Adrenal gland (tissue), 12 donors: Measurements from ENCODE around the gene GP1BA. TPM values are rescaled to one million over a fixed set of nuclear protein-coding genes. Genes with fewer than 3 reads are reported as not detected.

Experiments
- DNase-seq, 7 donors: peaks; one replicate each; pipeline ENCODE4 v3.0.0-alpha.2; 2019 to 2020
- H3K27ac ChIP-seq, 5 donors: fragments of 200-600 bp; sonication (generic) in 4 of 5; 1 replicate in 3 of 5; 2 replicates in 2 of 5; pipeline versions ENCODE4 v1.5.1 to v1.8.0; 2016 to 2020; ENCODE audit warnings: mild to moderate bottlenecking in 1 of 5
- H3K27me3 ChIP-seq: fragments of 200-600 bp; 2 replicates; pipeline ENCODE4 v1.8.0; 2021
- H3K36me3 ChIP-seq, 2 donors: fragments of 200-600 bp; replicated peaks in 1 of 2; 1 replicate in 1 of 2; 2 replicates in 1 of 2; pipeline versions ENCODE4 v1.5.1 to v1.8.0; 2018 to 2022
- H3K4me1 ChIP-seq, 2 donors: fragments of 200-600 bp; replicated peaks in 1 of 2; 1 replicate in 1 of 2; 2 replicates in 1 of 2; pipeline versions ENCODE4 v1.5.1 to v1.8.0; 2018 to 2021
- H3K4me3 ChIP-seq, 4 donors: fragments of 200-600 bp; sonication (generic) in 3 of 4; one replicate each; pipeline ENCODE4 v1.5.1; 2016 to 2018
- H3K9me3 ChIP-seq, 3 donors: fragments of 200-600 bp; sonication (generic) in 1 of 3; replicated peaks in 1 of 3; 1 replicate in 2 of 3; 2 replicates in 1 of 3; pipeline versions ENCODE4 v1.5.1 to v1.8.0; 2016 to 2021
- POLR2A ChIP-seq, 2 donors: fragments of 450-650 bp; IDR thresholded peaks; one replicate each; pipeline ENCODE4 v1.6.1; 2017; ENCODE audit warnings: antibody characterized with exemption in 2 of 2, mild to moderate bottlenecking in 2 of 2, moderate library complexity in 1 of 2
- WGBS, 4 donors: extraction: QIAGEN DNeasy Blood & Tissue Kit in 2 of 4; methylation state at CpG; one replicate each; pipeline versions ENCODE4 v1.1.5 to v1.1.7; 2013 to 2017; 5-methylcytosine and 5-hydroxymethylcytosine counted together
- intact Hi-C, 2 donors: fragments of 100-400 bp; cut with DNase I; formaldehyde crosslinking; loops; one replicate each; pipeline versions ENCODE4 v1.14.1 to v1.15.0; 2022 to 2023
- polyA plus RNA-seq, 3 donors: library from polyadenylated mRNA; stranded (reverse); fragments of 200-250 nt in 2 of 3; fragments of 350-450 nt in 1 of 3; fragmentation: Illumina TruSeq in 1 of 3; extraction: RNeasy Lipid Tissue Mini Kit (QIAGEN cat#74804) in 1 of 3; gene quantifications; one replicate each; pipeline ENCODE4 v1.2.3, GENCODE V29; 2013 to 2014
- total RNA-seq, 9 donors: library from RNA; depleted of rRNA in 4 of 9; stranded (reverse); fragments of >200 nt in 4 of 9; fragments of 120-200 nt in 1 of 9; fragmentation: NEBNext Ultra II Directional in 1 of 9; extraction: Animal tissue kit (Norgen Biotek cat#: 25700) in 1 of 9; gene quantifications; one replicate each; pipeline versions ENCODE4 v1.1.0 to v1.2.4, GENCODE V29; 2013 to 2023
- TF ChIP-seq, protein P1 (sequence below), 6 experiments: fragments of 450-650 bp in 4 of 6; fragments of 200-600 bp in 2 of 6; sonication (generic) in 1 of 6; IDR thresholded peaks; 1 replicate in 5 of 6; 2 replicates in 1 of 6; pipeline versions ENCODE4 v1.5.1 to v1.8.0; 2016 to 2021; ENCODE audit warnings: antibody characterized with exemption in 6 of 6, mild to moderate bottlenecking in 2 of 6, moderate library complexity in 1 of 6
- donor health status: healthy with polysubstance abuse.
- donor health status: Bipolar disorder and iron deficiency.
- donor health status: DM: yes; HTN: yes; CAD: no.
- donor health status: DM: no; HTN: no; CAD: no.
- donor health status: DM: no; HTN: no; CAD: no.
- donor health status: DM: yes; HTN: yes; CAD: no.

The GP1BA gene
- total and polyA plus RNA-seq, 12 donors, result 0.08 to 0.17 TPM; not detected in 10

DNA sequence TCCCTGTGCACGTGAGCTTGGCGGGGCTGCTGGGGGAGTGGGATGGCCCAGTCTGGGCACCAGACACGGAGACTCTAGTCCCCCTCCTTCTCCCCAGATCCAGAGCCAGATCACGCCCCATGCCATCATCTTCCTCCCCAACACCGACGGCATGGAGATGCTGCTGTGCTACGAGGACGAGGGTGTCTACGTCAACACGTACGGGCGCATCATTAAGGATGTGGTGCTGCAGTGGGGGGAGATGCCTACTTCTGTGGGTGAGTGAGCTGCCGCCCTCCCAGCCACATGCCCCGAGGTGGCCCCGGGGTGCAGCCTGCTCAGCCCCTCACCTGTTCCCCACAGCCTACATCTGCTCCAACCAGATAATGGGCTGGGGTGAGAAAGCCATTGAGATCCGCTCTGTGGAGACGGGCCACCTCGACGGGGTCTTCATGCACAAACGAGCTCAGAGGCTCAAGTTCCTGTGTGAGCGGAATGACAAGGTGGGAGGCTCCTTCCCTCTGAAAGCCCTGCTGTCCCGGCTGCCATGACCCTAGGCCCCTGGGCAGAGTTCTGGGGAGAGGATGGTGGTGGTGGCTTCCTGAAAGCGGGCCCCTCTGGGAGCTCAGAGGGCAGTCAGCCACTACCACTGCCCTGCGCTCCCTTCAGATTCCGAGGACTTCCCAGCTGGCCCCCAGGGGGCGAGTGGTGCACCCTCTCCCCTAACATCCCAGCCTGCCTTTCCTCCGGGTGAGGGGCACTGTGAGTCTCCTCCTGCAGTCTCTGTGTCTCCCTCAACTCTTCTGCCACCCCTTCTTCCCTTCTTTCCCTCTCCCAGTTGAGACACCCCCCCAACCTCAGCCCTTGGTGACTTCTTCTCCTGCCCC, 35.5 kb upstream of the GP1BA start:
- intact Hi-C loops, result no loop called here
- Histone ChIP-seq H3K4me1 (peaks cover 0 to 9% of the 10 kb centered on the region in 2 donors), H3K9me3 (no peaks in the 10 kb centered on the region), H3K36me3 (peaks cover 0 to 54% of the 10 kb centered on the region in 2 donors), H3K27me3 (no peaks in the 10 kb centered on the region), H3K27ac (no peak overlapping the region), H3K4me3 (no peak overlapping the region)
- DNase-seq, result no peak
- WGBS, 4 donors, result 92 to 95% (median 93%) methylated on average over 13 to 27 of the region's 27 CpGs
- TF ChIP-seq POLR2A (IDR thresholded peaks at IDR 0.05), result no peak
- TF ChIP-seq, protein P1, sequence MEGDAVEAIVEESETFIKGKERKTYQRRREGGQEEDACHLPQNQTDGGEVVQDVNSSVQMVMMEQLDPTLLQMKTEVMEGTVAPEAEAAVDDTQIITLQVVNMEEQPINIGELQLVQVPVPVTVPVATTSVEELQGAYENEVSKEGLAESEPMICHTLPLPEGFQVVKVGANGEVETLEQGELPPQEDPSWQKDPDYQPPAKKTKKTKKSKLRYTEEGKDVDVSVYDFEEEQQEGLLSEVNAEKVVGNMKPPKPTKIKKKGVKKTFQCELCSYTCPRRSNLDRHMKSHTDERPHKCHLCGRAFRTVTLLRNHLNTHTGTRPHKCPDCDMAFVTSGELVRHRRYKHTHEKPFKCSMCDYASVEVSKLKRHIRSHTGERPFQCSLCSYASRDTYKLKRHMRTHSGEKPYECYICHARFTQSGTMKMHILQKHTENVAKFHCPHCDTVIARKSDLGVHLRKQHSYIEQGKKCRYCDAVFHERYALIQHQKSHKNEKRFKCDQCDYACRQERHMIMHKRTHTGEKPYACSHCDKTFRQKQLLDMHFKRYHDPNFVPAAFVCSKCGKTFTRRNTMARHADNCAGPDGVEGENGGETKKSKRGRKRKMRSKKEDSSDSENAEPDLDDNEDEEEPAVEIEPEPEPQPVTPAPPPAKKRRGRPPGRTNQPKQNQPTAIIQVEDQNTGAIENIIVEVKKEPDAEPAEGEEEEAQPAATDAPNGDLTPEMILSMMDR (IDR thresholded peaks at IDR 0.05), result no peak

DNA sequence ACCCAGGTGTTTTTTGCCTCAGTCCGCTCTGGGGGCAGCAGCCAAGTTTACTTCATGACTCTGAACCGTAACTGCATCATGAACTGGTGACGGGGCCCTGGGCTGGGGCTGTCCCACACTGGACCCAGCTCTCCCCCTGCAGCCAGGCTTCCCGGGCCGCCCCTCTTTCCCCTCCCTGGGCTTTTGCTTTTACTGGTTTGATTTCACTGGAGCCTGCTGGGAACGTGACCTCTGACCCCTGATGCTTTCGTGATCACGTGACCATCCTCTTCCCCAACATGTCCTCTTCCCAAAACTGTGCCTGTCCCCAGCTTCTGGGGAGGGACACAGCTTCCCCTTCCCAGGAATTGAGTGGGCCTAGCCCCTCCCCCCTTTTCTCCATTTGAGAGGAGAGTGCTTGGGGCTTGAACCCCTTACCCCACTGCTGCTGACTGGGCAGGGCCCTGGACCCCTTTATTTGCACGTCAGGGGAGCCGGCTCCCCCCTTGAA, 34.8 kb upstream of the GP1BA start:
- TF ChIP-seq, protein P1 (IDR thresholded peaks at IDR 0.05), result no peak
- no peak for TF ChIP-seq POLR2A (IDR thresholded peaks at IDR 0.05)
- no peaks in the 10 kb centered on the region for H3K27me3 ChIP-seq
- intact Hi-C loops, result no loop called here

DNA sequence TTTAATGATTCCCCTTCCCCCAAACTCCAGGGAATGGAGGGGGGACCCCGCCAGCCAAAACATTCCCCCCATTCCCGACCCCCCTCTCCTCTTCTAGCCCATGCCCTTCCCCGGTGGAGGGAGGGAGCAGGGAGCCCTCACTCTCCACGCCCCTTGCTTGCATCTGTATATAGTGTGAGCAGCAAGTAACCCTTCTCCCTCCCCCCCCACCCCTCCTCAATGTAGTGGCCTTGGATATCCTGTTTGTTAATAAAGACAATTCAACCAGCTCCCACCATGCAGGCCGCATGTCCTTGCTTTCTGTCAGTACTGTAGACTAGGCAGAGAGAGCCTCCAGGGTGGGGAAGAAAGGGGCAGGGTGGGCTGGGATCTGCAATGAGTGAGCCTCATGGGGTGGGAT, 34.3 kb upstream of the GP1BA start:
- Histone ChIP-seq H3K36me3 (peaks cover 0 to 42% of the 10 kb centered on the region in 2 donors), H3K4me3 (no peak overlapping the region), H3K27ac (no peak overlapping the region), H3K27me3 (no peaks in the 10 kb centered on the region), H3K9me3 (no peaks in the 10 kb centered on the region), H3K4me1 (peaks cover 0 to 9% of the 10 kb centered on the region in 2 donors)
- 82 to 97% (median 91%) methylated on average over 4 to 5 of the region's 5 CpGs for WGBS, 4 donors
- TF ChIP-seq, protein P1 (IDR thresholded peaks at IDR 0.05), result no peak
- intact Hi-C loops, result no loop called here
- DNase-seq, result no peak

More for the DNA sequence above, 34.8 kb upstream of the GP1BA start:
- Histone ChIP-seq H3K36me3 (peaks cover 0 to 47% of the 10 kb centered on the region in 2 donors), H3K9me3 (no peaks in the 10 kb centered on the region), H3K4me3 (no peak overlapping the region), H3K4me1 (peaks cover 0 to 9% of the 10 kb centered on the region in 2 donors), H3K27ac (no peak overlapping the region)
- no peak for DNase-seq
- 79 to 85% (median 80%) methylated on average over 9 to 10 of the region's 10 CpGs for WGBS, 4 donors

DNA sequence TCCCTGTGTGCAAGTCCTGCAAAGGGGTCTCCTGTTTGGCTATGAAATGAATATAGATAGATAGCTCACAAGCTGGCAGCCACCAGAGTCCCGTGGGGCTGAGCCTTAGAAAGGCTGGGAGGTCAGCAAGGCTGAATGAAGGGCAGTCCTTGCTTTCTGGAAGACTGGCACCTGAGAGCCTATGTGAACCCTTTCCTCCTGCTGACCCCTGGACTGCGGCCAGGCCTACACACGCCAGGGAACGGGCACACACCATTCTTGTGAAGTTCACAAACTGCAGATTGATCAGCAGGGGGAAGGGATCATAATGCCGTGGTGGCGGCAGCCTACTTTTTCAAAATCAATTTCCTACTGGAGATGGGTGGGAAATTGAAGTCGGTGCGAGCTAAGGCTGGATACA, 33.7 kb upstream of the GP1BA start:
- H3K27me3 ChIP-seq, result no peaks in the 10 kb centered on the region
- H3K36me3 ChIP-seq, result peaks cover 0 to 36% of the 10 kb centered on the region in 2 donors
- H3K4me3 ChIP-seq, result no peak overlapping the region
- no peak for DNase-seq
- no peaks in the 10 kb centered on the region for H3K9me3 ChIP-seq
- H3K4me1 ChIP-seq, result peaks cover 0 to 9% of the 10 kb centered on the region in 2 donors
- TF ChIP-seq, protein P1 (IDR thresholded peaks at IDR 0.05), result no peak
- TF ChIP-seq POLR2A (IDR thresholded peaks at IDR 0.05), result no peak
- WGBS, 4 donors, result 74 to 88% (median 83%) methylated on average over 5 to 8 of the region's 8 CpGs
- intact Hi-C loops, result no loop called here
- no peak overlapping the region for H3K27ac ChIP-seq
